Naive thymus-derived CD8-positive, alpha-beta T cell (primary cell): Measurements from ENCODE around the gene SAMSN1. TPM values are rescaled to one million over a fixed set of nuclear protein-coding genes. Genes with fewer than 3 reads are reported as not detected.

Experiments used
- ATAC-seq, 2 donors: fragments of 150-1000 bp; cut with Tn5 transposase in 1 of 2; sonication (Bioruptor Pico), chemical (Tn5 transposase) in 1 of 2; 1 replicate in 1 of 2; 2 replicates in 1 of 2; pipeline ENCODE4 v1.10.0; 2021; ENCODE audit warnings: mild to moderate bottlenecking in 2 of 2, moderate library complexity in 2 of 2
- POLR2A ChIA-PET: fragments of 350-600 bp; sonication (Branson Sonifier 250); formaldehyde crosslinking; loops from one replicate; lab custom pipeline; 2021; ENCODE audit warnings: antibody characterized with exemption; lab: Charles Lee
- DNase-seq, 10 donors: peaks; one replicate each; pipeline versions ENCODE4 v3.0.0 to v3.0.0-alpha.2; 2020 to 2022
- H3K27ac Mint-ChIP-seq, 10 donors: one replicate each; pipeline ENCODE4 v1.8.0; 2020 to 2022; ENCODE audit warnings: mild to moderate bottlenecking in 10 of 10, mixed read lengths in 10 of 10, moderate library complexity in 4 of 10, inconsistent platforms in 1 of 10
- H3K27me3 Mint-ChIP-seq, 5 donors: one replicate each; pipeline ENCODE4 v1.8.0; 2021 to 2022; ENCODE audit warnings: mixed read lengths in 5 of 5
- H3K36me3 Mint-ChIP-seq, 3 donors: one replicate each; pipeline ENCODE4 v1.8.0; 2020 to 2022; ENCODE audit warnings: mixed read lengths in 3 of 3, mild to moderate bottlenecking in 2 of 3, inconsistent platforms in 1 of 3
- H3K4me1 Mint-ChIP-seq, 4 donors: one replicate each; pipeline ENCODE4 v1.8.0; 2021 to 2022; ENCODE audit warnings: mixed read lengths in 4 of 4
- H3K4me3 Mint-ChIP-seq, 10 donors: one replicate each; pipeline ENCODE4 v1.8.0; 2020 to 2022; ENCODE audit warnings: mild to moderate bottlenecking in 10 of 10, mixed read lengths in 10 of 10, moderate library complexity in 6 of 10, inconsistent platforms in 1 of 10
- H3K9me3 Mint-ChIP-seq, 9 donors: one replicate each; pipeline ENCODE4 v1.8.0; 2020 to 2022; ENCODE audit warnings: mixed read lengths in 9 of 9, mild to moderate bottlenecking in 3 of 9, inconsistent platforms in 1 of 9, moderate library complexity in 1 of 9
- polyA plus RNA-seq, 3 donors: library from polyadenylated mRNA; unstranded; fragments of 300-500 nt; fragmentation: Illumina TruSeq; gene quantifications; one replicate each; pipeline ENCODE4 v1.2.3, GENCODE V29; 2021
- total RNA-seq, 8 experiments: library from RNA in 2 of 8; stranded (reverse) in 2 of 8; gene quantifications; one replicate each; pipeline ENCODE4 v1.2.3 and lab custom pipeline; 2021 to 2026

The SAMSN1 gene
- total and polyA plus RNA-seq, 5 experiments from 2014 or later = 16.1 to 27.9 (median 23.6) TPM

- ATAC-seq (no peak), DNase-seq (no peak)
- POLR2A ChIA-PET = no interaction called here
- H3K36me3 Mint-ChIP-seq = peaks cover 24 to 60% (median 48%) of the 10 kb centered on the region in 3 donors
- H3K4me3 Mint-ChIP-seq = no peak overlapping the region
- H3K27me3 Mint-ChIP-seq = no peaks in the 10 kb centered on the region
- H3K4me1 Mint-ChIP-seq = peaks cover 0 to 15% (median 2%) of the 10 kb centered on the region in 4 donors
- H3K27ac Mint-ChIP-seq = no peak overlapping the region
- H3K9me3 Mint-ChIP-seq = peaks cover 0 to 4% (median 3%) of the 10 kb centered on the region in 9 donors
Observed at GRCh38 chr21:14492931-14493330, 53.2 kb downstream of the SAMSN1 start.

- Mint-ChIP-seq H3K27me3 (no peaks in the 10 kb centered on the region), H3K9me3 (peaks cover 0 to 4% (median 3%) of the 10 kb centered on the region in 9 donors), H3K4me1 (peaks cover 0 to 17% (median 3%) of the 10 kb centered on the region in 4 donors), H3K27ac (peak overlapping the region in 2 of 10 donors; percentile 19 to 29), H3K4me3 (no peak overlapping the region), H3K36me3 (peaks cover 17 to 45% (median 36%) of the 10 kb centered on the region in 3 donors)
- no peak for DNase-seq
- POLR2A ChIA-PET = no interaction called here
- ATAC-seq = no peak
Observed at GRCh38 chr21:14491269-14491681, 54.8 kb downstream of the SAMSN1 start.

GRCh38 chr21:14488672-14489204 lies 57.4 kb downstream of the SAMSN1 start:
- Mint-ChIP-seq H3K36me3 (peaks cover 0 to 33% (median 17%) of the 10 kb centered on the region in 3 donors), H3K9me3 (no peaks in the 10 kb centered on the region), H3K4me3 (no peak overlapping the region), H3K27ac (peak overlapping the region in 2 of 10 donors; percentile 4 to 43), H3K27me3 (no peaks in the 10 kb centered on the region), H3K4me1 (peaks cover 0 to 12% (median 6%) of the 10 kb centered on the region in 4 donors)
- no peak for DNase-seq
- no peak for ATAC-seq
- POLR2A ChIA-PET = no interaction called here

GRCh38 chr21:14487490-14488432 lies 58.4 kb downstream of the SAMSN1 start:
- Mint-ChIP-seq H3K27ac (peak overlapping the region in 6 of 10 donors; percentile 10 to 61 (median 32)), H3K9me3 (no peaks in the 10 kb centered on the region), H3K27me3 (no peaks in the 10 kb centered on the region), H3K4me1 (peaks cover 0 to 14% (median 8%) of the 10 kb centered on the region in 4 donors), H3K36me3 (peaks cover 0 to 27% (median 14%) of the 10 kb centered on the region in 3 donors), H3K4me3 (no peak overlapping the region)
- no peak for DNase-seq
- no peak for ATAC-seq
- POLR2A ChIA-PET = no interaction called here

GRCh38 chr21:14486869-14487268 lies 59.2 kb downstream of the SAMSN1 start:
- POLR2A ChIA-PET = no interaction called here
- no peaks in the 10 kb centered on the region for H3K9me3 Mint-ChIP-seq
- H3K27me3 Mint-ChIP-seq = no peaks in the 10 kb centered on the region
- peaks cover 0 to 27% (median 14%) of the 10 kb centered on the region in 3 donors for H3K36me3 Mint-ChIP-seq
- H3K4me1 Mint-ChIP-seq = peaks cover 6 to 19% (median 14%) of the 10 kb centered on the region in 4 donors
- ATAC-seq (no peak), DNase-seq (no peak)
- H3K4me3 Mint-ChIP-seq = no peak overlapping the region
- H3K27ac Mint-ChIP-seq = peak overlapping the region in 6 of 10 donors; percentile 1 to 56 (median 40)

- ATAC-seq (no peak), DNase-seq (no peak)
- Mint-ChIP-seq H3K9me3 (no peaks in the 10 kb centered on the region), H3K4me1 (peaks cover 10 to 19% (median 15%) of the 10 kb centered on the region in 4 donors), H3K27ac (peak overlapping the region in 8 of 10 donors; percentile 6 to 80 (median 38)), H3K4me3 (no peak overlapping the region), H3K27me3 (no peaks in the 10 kb centered on the region), H3K36me3 (peaks cover 0 to 18% (median 11%) of the 10 kb centered on the region in 3 donors)
- POLR2A ChIA-PET = no interaction called here
Observed at GRCh38 chr21:14484188-14485009, 61.7 kb downstream of the SAMSN1 start.

GRCh38 chr21:14483296-14483695 lies 62.8 kb downstream of the SAMSN1 start:
- Mint-ChIP-seq H3K36me3 (peaks cover 0 to 12% (median 6%) of the 10 kb centered on the region in 3 donors), H3K27me3 (no peaks in the 10 kb centered on the region), H3K9me3 (no peaks in the 10 kb centered on the region), H3K27ac (peak overlapping the region in 7 of 10 donors; percentile 16 to 62 (median 57)), H3K4me3 (peak overlapping the region in 1 of 10 donors; percentile 12), H3K4me1 (peaks cover 10 to 19% (median 15%) of the 10 kb centered on the region in 4 donors)
- ATAC-seq (no peak), DNase-seq (no peak)
- POLR2A ChIA-PET = no interaction called here

- peak overlapping the region; percentile 27 to 75 (median 67) for H3K4me3 Mint-ChIP-seq
- H3K36me3 Mint-ChIP-seq = peaks cover 0 to 12% (median 6%) of the 10 kb centered on the region in 3 donors
- POLR2A ChIA-PET = no interaction called here
- no peaks in the 10 kb centered on the region for H3K27me3 Mint-ChIP-seq
- no peaks in the 10 kb centered on the region for H3K9me3 Mint-ChIP-seq
- peak in 6 of 10 donors; percentile 2 to 56 (median 23) for DNase-seq
- peak; percentile 72 to 95 for ATAC-seq
- H3K4me1 Mint-ChIP-seq = peaks cover 10 to 19% (median 15%) of the 10 kb centered on the region in 4 donors
- H3K27ac Mint-ChIP-seq = peak overlapping the region in 9 of 10 donors; percentile 45 to 80 (median 68)
Observed at GRCh38 chr21:14482165-14482564, 64.0 kb downstream of the SAMSN1 start.

- H3K27me3 Mint-ChIP-seq = no peaks in the 10 kb centered on the region
- ATAC-seq (no peak), DNase-seq (no peak)
- H3K36me3 Mint-ChIP-seq = peaks cover 0 to 7% (median 5%) of the 10 kb centered on the region in 3 donors
- peaks cover 10 to 19% (median 14%) of the 10 kb centered on the region in 4 donors for H3K4me1 Mint-ChIP-seq
- H3K4me3 Mint-ChIP-seq = no peak overlapping the region
- no peaks in the 10 kb centered on the region for H3K9me3 Mint-ChIP-seq
- POLR2A ChIA-PET = no interaction called here
- peak overlapping the region in 2 of 10 donors; percentile 5 to 13 for H3K27ac Mint-ChIP-seq
Observed at GRCh38 chr21:14480411-14481031, 65.6 kb downstream of the SAMSN1 start.

GRCh38 chr21:14479241-14479786 lies 66.8 kb downstream of the SAMSN1 start:
- POLR2A ChIA-PET = no interaction called here
- Mint-ChIP-seq H3K27me3 (no peaks in the 10 kb centered on the region), H3K4me3 (no peak overlapping the region), H3K36me3 (peaks cover 0 to under 1% (median 0%) of the 10 kb centered on the region in 3 donors), H3K4me1 (peaks cover 9 to 19% (median 11%) of the 10 kb centered on the region in 4 donors), H3K27ac (peak overlapping the region in 2 of 10 donors; percentile 28 to 55), H3K9me3 (no peaks in the 10 kb centered on the region)
- ATAC-seq (no peak), DNase-seq (no peak)

- POLR2A ChIA-PET = no interaction called here
- Mint-ChIP-seq H3K36me3 (no peaks in the 10 kb centered on the region), H3K27ac (no peak overlapping the region), H3K4me3 (no peak overlapping the region), H3K27me3 (no peaks in the 10 kb centered on the region), H3K9me3 (no peaks in the 10 kb centered on the region), H3K4me1 (peaks cover 5 to 16% (median 9%) of the 10 kb centered on the region in 4 donors)
- DNase-seq (no peak), ATAC-seq (no peak)
Observed at GRCh38 chr21:14477841-14478240, 68.3 kb downstream of the SAMSN1 start.
